K562 (cell line): ENCODE data around the gene CREG2. TPM values are rescaled to one million over a fixed set of nuclear protein-coding genes. Genes with fewer than 3 reads are reported as not detected.

ENCODE experiments used
- ATAC-seq: fragments of 200-7000 bp; cut with Tn5 transposase; 3 replicates; pipeline ENCODE4 v1.9.1; 2020; ENCODE audit warnings: moderate library complexity
- BruUV-seq: library from RNA; stranded (reverse); fragments of 400-500 nt; replicated peaks from 2 replicates; lab custom pipeline; 2021; lab: Mats Ljungman, UMichigan
- CTCF ChIA-PET: fragments of 300-600 bp; formaldehyde crosslinking; extraction: SDS; loops from one replicate; lab custom pipeline; 2021; ENCODE audit warnings: low intra/inter-chr PET ratio; lab: Yijun Ruan, JAX
- POLR2A ChIA-PET: fragments of 300-600, 350-650 bp; sonication (Branson Sonifier 250); formaldehyde crosslinking; extraction: SDS; loops from one replicate; lab custom pipeline; 2021; ENCODE audit warnings: antibody characterized with exemption, inconsistent platforms; lab: Yijun Ruan, JAX
- DNase-seq, 4 experiments: peaks; one replicate each; pipeline versions ENCODE4 v3.0.0 to v3.0.0-alpha.2; 2011 to 2018; ENCODE audit warnings: low spot score in 3 of 4, mixed read lengths in 3 of 4; ENCODE audit errors: extremely low read depth in 1 of 4
- FAIRE-seq: peaks from 2 replicates; lab custom pipeline; 2011; peaks lifted over from hg19 to GRCh38; lab: Jason Lieb, UNC
- H2AFZ ChIP-seq: 2 replicates; pipeline ENCODE4 v1.6.0; 2011; ENCODE audit warnings: low read depth, low read length, control low read depth, inconsistent platforms
- H3K27ac ChIP-seq: fragments of 200-600 bp; 3 replicates; pipeline ENCODE4 v1.8.0; 2011; ENCODE audit warnings: low read depth, mild to moderate bottlenecking, control low read depth, inconsistent platforms, low read length, moderate library complexity, mixed read lengths; ENCODE audit errors: extremely low read depth
- H3K27me3 ChIP-seq, 2 experiments: fragments of 300-600 bp in 1 of 2; 2 replicates in 1 of 2; 3 replicates in 1 of 2; pipeline versions ENCODE4 v1.6.0 to v1.8.0; 2011; ENCODE audit warnings: inconsistent platforms in 2 of 2, low read length in 2 of 2, mild to moderate bottlenecking in 1 of 2, mixed read lengths in 1 of 2, moderate library complexity in 1 of 2; ENCODE audit not compliant: control insufficient read depth in 2 of 2, insufficient read depth in 2 of 2
- H3K36me3 ChIP-seq: fragments of 300-600 bp; 3 replicates; pipeline ENCODE4 v1.8.0; 2011; ENCODE audit warnings: mild to moderate bottlenecking, low read length, inconsistent platforms; ENCODE audit not compliant: control insufficient read depth, insufficient read depth
- H3K4me1 ChIP-seq, 2 experiments: fragments of 200-600 bp in 1 of 2; replicated peaks in 1 of 2; 2 replicates in 1 of 2; 3 replicates in 1 of 2; pipeline versions ENCODE4 v1.5.1 to v1.8.0; 2011; ENCODE audit warnings: inconsistent platforms in 2 of 2, low read length in 2 of 2, mild to moderate bottlenecking in 1 of 2, mixed read lengths in 1 of 2, moderate library complexity in 1 of 2; ENCODE audit not compliant: control insufficient read depth in 2 of 2, insufficient read depth in 2 of 2
- H3K4me2 ChIP-seq: 2 replicates; pipeline ENCODE4 v1.6.1; 2011; ENCODE audit warnings: low read length, control low read depth, inconsistent platforms, mixed read lengths; ENCODE audit not compliant: insufficient read depth
- H3K4me3 ChIP-seq: fragments of 200-600 bp; sonication (generic), shearing (Covaris generic); 2 replicates; pipeline ENCODE4 v1.5.1; 2016; ENCODE audit warnings: control low read depth, inconsistent platforms
- H3K79me2 ChIP-seq: fragments of 200-600 bp; 3 replicates; pipeline ENCODE4 v1.8.0; 2011; ENCODE audit warnings: low read length, inconsistent platforms; ENCODE audit not compliant: control insufficient read depth, insufficient read depth
- H3K9ac ChIP-seq, 2 experiments: 2 replicates each; pipeline versions ENCODE4 v1.6.0 to v1.6.1; 2011; ENCODE audit warnings: low read depth in 2 of 2, low read length in 2 of 2, control low read depth in 1 of 2, inconsistent platforms in 1 of 2, mild to moderate bottlenecking in 1 of 2, mixed read lengths in 1 of 2; ENCODE audit not compliant: insufficient read depth in 1 of 2
- H3K9me1 ChIP-seq: one replicate; pipeline ENCODE4 v1.6.0; 2011; ENCODE audit warnings: inconsistent platforms, mild to moderate bottlenecking, low read length, moderate library complexity; ENCODE audit not compliant: control insufficient read depth, insufficient read depth
- H3K9me3 ChIP-seq: replicated peaks from 2 replicates; pipeline ENCODE4 v1.5.1; 2011; ENCODE audit warnings: low read depth, low read length, inconsistent platforms; ENCODE audit not compliant: control insufficient read depth, insufficient read depth
- H4K20me1 ChIP-seq: replicated peaks from 2 replicates; pipeline ENCODE4 v1.6.1; 2011; ENCODE audit warnings: low read length, inconsistent platforms, mixed read lengths; ENCODE audit not compliant: control insufficient read depth, insufficient read depth
- ADNP ChIP-seq: fragments of 200-800 bp; sonication (Bioruptor generic); IDR thresholded peaks from 2 replicates; pipeline ENCODE4 v1.6.1; 2016; ENCODE audit warnings: missing genetic modification characterization, missing compliant biosample characterization
- BACH1 ChIP-seq: fragments of 200-800 bp; sonication (Bioruptor generic); IDR thresholded peaks from 2 replicates; pipeline ENCODE4 v1.6.1; 2016; ENCODE audit warnings: missing genetic modification characterization, missing compliant biosample characterization
- CREBBP ChIP-seq: IDR thresholded peaks from one replicate; pipeline ENCODE4 v1.6.1; 2012; ENCODE audit warnings: low read depth, mild to moderate bottlenecking, control low read depth, inconsistent platforms, low read length
- SMAD1 ChIP-seq: fragments of 150-350 bp; IDR thresholded peaks from 2 replicates; pipeline ENCODE4 v1.6.1; 2014; ENCODE audit warnings: low read length, low read depth; ENCODE audit not compliant: partially characterized antibody
- SP2 ChIP-seq: IDR thresholded peaks from 2 replicates; pipeline ENCODE4 v1.6.1; 2011; ENCODE audit warnings: mild to moderate bottlenecking, low read depth, low read length, moderate library complexity; ENCODE audit not compliant: poor library complexity, severe bottlenecking; ENCODE audit errors: extremely low read depth
- TAF15 ChIP-seq: fragments of 200-400 bp; formaldehyde crosslinking; IDR thresholded peaks from 2 replicates; pipeline ENCODE4 v1.6.1; 2017; ENCODE audit warnings: mild to moderate bottlenecking, low read depth, low read length, moderate library complexity
- TAF7 ChIP-seq: fragments of 450-650 bp; IDR thresholded peaks from 2 replicates; pipeline ENCODE4 v1.6.1; 2016; ENCODE audit warnings: missing genetic modification characterization, missing compliant biosample characterization
- ZNF445 ChIP-seq: fragments of 250-450 bp; sonication (Bioruptor Pico); IDR thresholded peaks from 2 replicates; pipeline ENCODE4 v1.4.0; 2020; ENCODE audit warnings: low read depth, mild to moderate bottlenecking, moderate library complexity
- ZNF57 ChIP-seq: fragments of 450-650 bp; formaldehyde crosslinking; IDR thresholded peaks from 2 replicates; pipeline ENCODE4 v1.4.0; 2020; ENCODE audit warnings: mild to moderate bottlenecking, moderate library complexity
- whole genome bisulfite sequencing: fragments of 100-300 bp; shearing (Covaris generic); methylation state at CpG from one replicate; pipeline ENCODE4 v1.1.6; 2016; ENCODE audit warnings: low coverage, mixed read lengths; ENCODE audit not compliant: insufficient coverage; ENCODE audit errors: missing lambda C conversion rate; 5-methylcytosine and 5-hydroxymethylcytosine counted together
- in situ Hi-C: fragments of 300-500 bp; cut with MboI; formaldehyde crosslinking; loops from 4 replicates; pipeline ENCODE4 v1.15.0; 2018; ENCODE audit warnings: inconsistent platforms, mixed read lengths
- intact Hi-C: fragments of 100-400 bp; cut with micrococcal nuclease; formaldehyde crosslinking; loops from 2 replicates; pipeline ENCODE4 v1.14.2; 2022
- polyA plus RNA-seq, 8 experiments: library from polyadenylated mRNA; depleted of rRNA in 4 of 8; stranded (reverse) in 5 of 8; unstranded in 3 of 8; fragments of >200 nt; fragmentation: Nextera tagmentation in 2 of 8; fragmentation: Illumina TruSeq in 1 of 8; extraction: Ambion mirVana in 2 of 8; extraction: Trizol in 1 of 8; gene quantifications; 2 replicates each; pipeline versions ENCODE4 v1.2.1 to v1.2.3, GENCODE V29; 2011 to 2014; ENCODE audit warnings: inconsistent platforms in 1 of 8, missing spikeins in 1 of 8
- total RNA-seq, 7 experiments: library from RNA; depleted of rRNA in 6 of 7; stranded (reverse); fragments of >200 nt in 6 of 7; fragmentation: Illumina TruSeq in 2 of 7; extraction: Trizol in 2 of 7; gene quantifications; 2 replicates each; pipeline versions ENCODE4 v1.2.1 to v1.2.3, GENCODE V29; 2011 to 2021; ENCODE audit warnings: low replicate concordance in 1 of 7
- TF ChIP-seq, protein P1 (sequence below): sonication (generic); formaldehyde crosslinking; IDR thresholded peaks from 2 replicates; pipeline ENCODE4 v1.8.0; 2023; ENCODE audit warnings: mild to moderate bottlenecking, missing genetic modification reagents
- TF ChIP-seq, protein P2 (sequence below): conservative IDR thresholded peaks from 2 replicates; pipeline ENCODE4 v1.6.1; 2011; ENCODE audit warnings: low read depth, mild to moderate bottlenecking, low read length; ENCODE audit not compliant: control insufficient read depth
- TF ChIP-seq, protein P3 (sequence below): sonication (generic); formaldehyde crosslinking; IDR thresholded peaks from 2 replicates; pipeline ENCODE4 v1.8.0; 2022; ENCODE audit warnings: missing genetic modification reagents, mild to moderate bottlenecking, borderline replicate concordance
- TF ChIP-seq, protein P4 (sequence below): fragments of 250-450 bp; sonication (Bioruptor Pico); IDR thresholded peaks from 2 replicates; pipeline ENCODE4 v1.5.0; 2020; ENCODE audit warnings: mild to moderate bottlenecking, borderline replicate concordance

CREG2 gene
- total and polyA plus RNA-seq, 9 of the 15 experiments (the other 6 are each of a cell fraction or from before 2014, with no cell fraction given), result not detected

DNA sequence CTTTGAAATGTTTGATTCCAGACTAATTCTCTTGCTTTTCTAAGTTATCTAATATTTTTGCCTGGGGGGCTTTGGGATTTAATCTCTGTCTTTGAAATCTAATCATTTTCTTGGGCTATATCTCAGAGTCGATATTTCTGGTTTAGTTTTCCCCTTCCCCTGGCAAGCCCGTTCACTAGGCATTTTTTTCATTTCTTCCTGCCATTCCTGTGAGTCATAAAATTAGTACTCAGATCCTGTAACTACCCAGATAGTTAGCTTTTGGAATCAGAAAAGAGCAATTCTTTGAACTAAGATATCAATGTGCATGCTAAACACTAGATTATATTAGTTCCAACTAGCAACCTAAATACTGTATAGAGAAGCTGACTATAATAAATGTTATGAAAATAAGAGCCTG, 49.4 kb downstream of the CREG2 start:
- no peak overlapping the region for H3K4me3 ChIP-seq
- FAIRE-seq (no peak), ATAC-seq (no peak), DNase-seq (no peak)
- H3K27me3 ChIP-seq, result peaks cover 3 to 23% of the 10 kb centered on the region in 2 experiments; a peak in 2 of 5 replicates
- no peaks in the 10 kb centered on the region for H3K36me3 ChIP-seq
- BruUV-seq, result no TSS peak
- H3K79me2 ChIP-seq, result no peaks in the 10 kb centered on the region
- H4K20me1 ChIP-seq, result no peaks in the 10 kb centered on the region
- H3K4me1 ChIP-seq, result peaks cover 0 to 1% of the 10 kb centered on the region in 2 experiments; a peak in 2 of 5 replicates
- H2AFZ ChIP-seq, result no peak overlapping the region
- H3K27ac ChIP-seq, result no peak overlapping the region
- H3K9ac ChIP-seq, result no peak overlapping the region
- WGBS, result 0% methylated on average over 2 of the region's 2 CpGs
- in situ Hi-C loops, result loop anchor here (10.0 kb wide), 1 partner anchor 303 kb away; no protein-coding TSS in a partner anchor
- no peaks in the 10 kb centered on the region for H3K9me3 ChIP-seq
- POLR2A ChIA-PET, result no interaction called here
- CTCF ChIA-PET, result no interaction called here
- no peaks in the 10 kb centered on the region for H3K9me1 ChIP-seq
- intact Hi-C loops, result no loop called here
- H3K4me2 ChIP-seq, result no peak overlapping the region
- TF ChIP-seq TAF15, result no peak
- no peak for TF ChIP-seq CREBBP
- TF ChIP-seq, protein P1, sequence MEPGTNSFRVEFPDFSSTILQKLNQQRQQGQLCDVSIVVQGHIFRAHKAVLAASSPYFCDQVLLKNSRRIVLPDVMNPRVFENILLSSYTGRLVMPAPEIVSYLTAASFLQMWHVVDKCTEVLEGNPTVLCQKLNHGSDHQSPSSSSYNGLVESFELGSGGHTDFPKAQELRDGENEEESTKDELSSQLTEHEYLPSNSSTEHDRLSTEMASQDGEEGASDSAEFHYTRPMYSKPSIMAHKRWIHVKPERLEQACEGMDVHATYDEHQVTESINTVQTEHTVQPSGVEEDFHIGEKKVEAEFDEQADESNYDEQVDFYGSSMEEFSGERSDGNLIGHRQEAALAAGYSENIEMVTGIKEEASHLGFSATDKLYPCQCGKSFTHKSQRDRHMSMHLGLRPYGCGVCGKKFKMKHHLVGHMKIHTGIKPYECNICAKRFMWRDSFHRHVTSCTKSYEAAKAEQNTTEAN, result no peak
- TF ChIP-seq, protein P2, sequence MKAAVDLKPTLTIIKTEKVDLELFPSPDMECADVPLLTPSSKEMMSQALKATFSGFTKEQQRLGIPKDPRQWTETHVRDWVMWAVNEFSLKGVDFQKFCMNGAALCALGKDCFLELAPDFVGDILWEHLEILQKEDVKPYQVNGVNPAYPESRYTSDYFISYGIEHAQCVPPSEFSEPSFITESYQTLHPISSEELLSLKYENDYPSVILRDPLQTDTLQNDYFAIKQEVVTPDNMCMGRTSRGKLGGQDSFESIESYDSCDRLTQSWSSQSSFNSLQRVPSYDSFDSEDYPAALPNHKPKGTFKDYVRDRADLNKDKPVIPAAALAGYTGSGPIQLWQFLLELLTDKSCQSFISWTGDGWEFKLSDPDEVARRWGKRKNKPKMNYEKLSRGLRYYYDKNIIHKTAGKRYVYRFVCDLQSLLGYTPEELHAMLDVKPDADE, result no peak
- TF ChIP-seq ZNF445 (CRISPR knock-in tag), result no peak
- TF ChIP-seq TAF7 (tag), result no peak
- TF ChIP-seq SMAD1, result no peak
- no peak for TF ChIP-seq SP2
- TF ChIP-seq ZNF57 (CRISPR knock-in tag), result no peak
- TF ChIP-seq, protein P3, sequence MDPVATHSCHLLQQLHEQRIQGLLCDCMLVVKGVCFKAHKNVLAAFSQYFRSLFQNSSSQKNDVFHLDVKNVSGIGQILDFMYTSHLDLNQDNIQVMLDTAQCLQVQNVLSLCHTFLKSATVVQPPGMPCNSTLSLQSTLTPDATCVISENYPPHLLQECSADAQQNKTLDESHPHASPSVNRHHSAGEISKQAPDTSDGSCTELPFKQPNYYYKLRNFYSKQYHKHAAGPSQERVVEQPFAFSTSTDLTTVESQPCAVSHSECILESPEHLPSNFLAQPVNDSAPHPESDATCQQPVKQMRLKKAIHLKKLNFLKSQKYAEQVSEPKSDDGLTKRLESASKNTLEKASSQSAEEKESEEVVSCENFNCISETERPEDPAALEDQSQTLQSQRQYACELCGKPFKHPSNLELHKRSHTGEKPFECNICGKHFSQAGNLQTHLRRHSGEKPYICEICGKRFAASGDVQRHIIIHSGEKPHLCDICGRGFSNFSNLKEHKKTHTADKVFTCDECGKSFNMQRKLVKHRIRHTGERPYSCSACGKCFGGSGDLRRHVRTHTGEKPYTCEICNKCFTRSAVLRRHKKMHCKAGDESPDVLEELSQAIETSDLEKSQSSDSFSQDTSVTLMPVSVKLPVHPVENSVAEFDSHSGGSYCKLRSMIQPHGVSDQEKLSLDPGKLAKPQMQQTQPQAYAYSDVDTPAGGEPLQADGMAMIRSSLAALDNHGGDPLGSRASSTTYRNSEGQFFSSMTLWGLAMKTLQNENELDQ (CRISPR knock-in tag), result no peak
- TF ChIP-seq, protein P4, sequence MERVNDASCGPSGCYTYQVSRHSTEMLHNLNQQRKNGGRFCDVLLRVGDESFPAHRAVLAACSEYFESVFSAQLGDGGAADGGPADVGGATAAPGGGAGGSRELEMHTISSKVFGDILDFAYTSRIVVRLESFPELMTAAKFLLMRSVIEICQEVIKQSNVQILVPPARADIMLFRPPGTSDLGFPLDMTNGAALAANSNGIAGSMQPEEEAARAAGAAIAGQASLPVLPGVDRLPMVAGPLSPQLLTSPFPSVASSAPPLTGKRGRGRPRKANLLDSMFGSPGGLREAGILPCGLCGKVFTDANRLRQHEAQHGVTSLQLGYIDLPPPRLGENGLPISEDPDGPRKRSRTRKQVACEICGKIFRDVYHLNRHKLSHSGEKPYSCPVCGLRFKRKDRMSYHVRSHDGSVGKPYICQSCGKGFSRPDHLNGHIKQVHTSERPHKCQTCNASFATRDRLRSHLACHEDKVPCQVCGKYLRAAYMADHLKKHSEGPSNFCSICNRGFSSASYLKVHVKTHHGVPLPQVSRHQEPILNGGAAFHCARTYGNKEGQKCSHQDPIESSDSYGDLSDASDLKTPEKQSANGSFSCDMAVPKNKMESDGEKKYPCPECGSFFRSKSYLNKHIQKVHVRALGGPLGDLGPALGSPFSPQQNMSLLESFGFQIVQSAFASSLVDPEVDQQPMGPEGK, result no peak
- no peak for TF ChIP-seq BACH1
- TF ChIP-seq ADNP (tag), result no peak
